HG03135 (cell line): ENCODE data around the gene GRWD1.
A peak's percentile ranks its signal among the peaks of the same experiment; 100 is the strongest.
"Not testable (repeated sequence)": the region's sequence is repeated elsewhere in the genome, so short reads cannot be mapped to it uniquely, and the experiment has no call there.

Source experiments
- ATAC-seq: cut with Tn5 transposase; IDR thresholded peaks from one replicate; pipeline ENCODE4 v1.9.1; 2021; ENCODE audit warnings: mild to moderate bottlenecking, moderate library complexity; ENCODE audit not compliant: unreplicated experiment

Gene GRWD1

DNA sequence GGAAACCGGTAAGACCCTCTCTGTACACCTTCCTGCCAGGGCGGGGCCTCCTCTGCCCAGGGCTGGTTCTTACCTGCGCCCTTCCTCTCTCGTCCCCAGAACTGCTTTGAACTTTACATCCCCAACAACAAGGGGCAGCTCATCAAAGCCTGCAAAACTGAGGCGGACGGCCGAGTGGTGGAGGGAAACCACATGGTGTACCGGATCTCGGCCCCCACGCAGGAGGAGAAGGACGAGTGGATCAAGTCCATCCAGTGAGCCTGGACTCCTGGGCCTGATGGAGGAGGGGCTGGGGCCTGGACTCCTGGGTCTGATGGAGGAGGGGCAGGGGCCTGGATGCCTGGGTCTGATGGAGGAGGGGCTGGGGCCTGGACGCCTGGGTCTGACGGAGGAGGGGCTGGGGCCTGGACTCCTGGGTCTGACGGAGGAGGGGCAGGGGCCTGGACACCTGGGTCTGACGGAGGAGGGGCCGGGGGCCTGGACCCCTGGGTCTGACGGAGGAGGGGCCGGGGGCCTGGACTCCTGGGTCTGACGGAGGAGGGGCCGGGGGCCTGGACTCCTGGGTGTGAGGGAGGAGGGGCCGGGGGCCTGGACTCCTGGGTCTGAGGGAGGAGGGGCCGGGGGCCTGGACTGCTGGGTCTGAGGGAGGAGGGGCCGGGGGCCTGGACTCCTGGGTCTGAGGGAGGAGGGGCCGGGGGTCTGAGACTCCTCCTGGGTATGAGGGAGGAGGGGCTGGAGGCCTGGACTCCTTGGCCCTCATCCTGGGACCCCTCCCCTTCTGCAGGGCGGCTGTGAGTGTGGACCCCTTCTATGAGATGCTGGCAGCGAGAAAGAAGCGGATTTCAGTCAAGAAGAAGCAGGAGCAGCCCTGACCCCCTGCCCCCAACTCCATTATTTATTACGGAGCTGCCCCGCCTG lies 32.8 kb downstream of the GRWD1 start:
- no peak for ATAC-seq

DNA sequence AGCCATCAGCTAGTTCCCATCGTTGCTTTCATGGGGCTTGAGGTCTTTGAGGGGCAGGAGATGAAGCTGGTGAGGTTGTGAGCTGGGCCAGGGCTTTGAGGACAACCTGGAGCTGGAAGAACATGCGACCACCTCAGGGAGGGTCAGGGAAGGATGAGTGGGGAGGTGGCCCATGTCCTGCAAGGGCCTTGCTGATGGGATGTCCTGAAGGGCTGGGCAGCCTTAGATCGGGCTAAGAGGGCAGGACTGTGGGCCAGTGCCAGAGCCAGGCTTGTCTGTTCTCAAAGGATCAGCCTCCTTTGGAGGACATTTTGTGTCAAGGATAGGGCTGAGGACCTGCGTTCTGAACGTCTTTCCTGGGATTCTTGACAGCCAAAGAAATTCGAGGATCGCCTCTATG lies 33.9 kb downstream of the GRWD1 start:
- ATAC-seq, result no peak

DNA sequence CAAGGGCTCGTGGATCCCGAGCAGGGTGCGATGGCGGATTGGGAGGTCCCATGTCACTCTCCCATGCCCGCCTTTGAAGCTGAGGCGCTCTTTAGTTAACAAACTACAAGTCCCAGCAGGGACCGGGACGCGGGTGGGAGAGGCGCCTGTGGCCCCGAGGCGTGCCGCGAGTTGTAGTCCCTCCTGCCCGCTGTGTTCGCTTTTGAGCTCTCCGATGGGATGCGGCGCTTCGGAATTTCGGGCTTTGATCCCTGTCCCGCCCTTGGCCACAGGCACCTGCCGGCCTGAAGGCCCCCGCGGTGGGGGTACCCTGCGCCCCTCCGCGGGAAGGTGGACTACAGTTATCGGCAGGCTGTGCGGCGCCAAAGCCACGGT lies 34.4 kb downstream of the GRWD1 start:
- no peak for ATAC-seq

DNA sequence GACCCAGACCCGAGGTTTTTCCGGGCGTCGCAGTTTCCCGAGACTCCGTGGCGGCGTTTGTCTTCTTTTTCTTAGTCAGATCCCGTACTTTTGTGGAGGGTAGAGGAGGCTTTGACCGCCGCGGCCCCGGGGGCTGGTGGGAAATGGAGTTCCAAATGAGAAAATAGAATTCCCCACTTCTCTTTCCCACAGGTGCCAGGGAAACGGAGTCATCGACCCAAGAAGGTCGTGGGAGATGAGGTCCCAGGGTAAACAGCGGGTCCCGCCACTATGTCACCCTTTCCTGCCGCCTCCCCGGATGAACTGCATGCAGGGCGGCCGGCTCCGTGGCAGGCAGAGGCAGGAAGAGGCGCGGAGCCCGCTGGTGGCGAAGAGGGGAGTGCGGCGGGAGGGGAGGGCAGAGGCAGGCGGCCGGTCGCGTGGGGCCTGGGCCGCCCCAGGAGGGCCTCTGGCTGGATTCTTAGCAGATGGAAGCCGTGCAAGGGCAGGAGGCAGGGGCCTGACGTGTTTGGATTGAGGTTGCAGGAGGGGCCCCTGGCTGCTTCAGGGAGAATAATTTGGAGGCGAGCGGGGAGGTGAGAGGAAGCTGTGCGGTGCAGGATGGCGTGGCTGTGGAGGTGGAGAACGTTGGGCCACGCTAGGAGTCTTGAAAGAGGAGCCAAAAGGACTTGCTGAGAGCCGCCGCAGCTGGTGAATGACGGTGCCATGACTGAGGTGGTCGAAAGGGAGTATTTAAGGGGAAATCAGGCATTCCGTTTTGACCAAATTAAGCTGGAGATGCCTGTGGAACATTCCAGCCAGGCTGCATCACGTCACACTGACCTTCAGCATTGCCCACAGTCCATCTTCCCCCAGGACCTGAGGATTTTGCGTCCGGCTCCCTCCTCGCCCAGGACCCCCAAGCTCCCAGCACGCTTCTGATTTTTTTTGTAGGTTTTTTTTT lies 35.0 kb downstream of the GRWD1 start:
- ATAC-seq, result no peak

DNA sequence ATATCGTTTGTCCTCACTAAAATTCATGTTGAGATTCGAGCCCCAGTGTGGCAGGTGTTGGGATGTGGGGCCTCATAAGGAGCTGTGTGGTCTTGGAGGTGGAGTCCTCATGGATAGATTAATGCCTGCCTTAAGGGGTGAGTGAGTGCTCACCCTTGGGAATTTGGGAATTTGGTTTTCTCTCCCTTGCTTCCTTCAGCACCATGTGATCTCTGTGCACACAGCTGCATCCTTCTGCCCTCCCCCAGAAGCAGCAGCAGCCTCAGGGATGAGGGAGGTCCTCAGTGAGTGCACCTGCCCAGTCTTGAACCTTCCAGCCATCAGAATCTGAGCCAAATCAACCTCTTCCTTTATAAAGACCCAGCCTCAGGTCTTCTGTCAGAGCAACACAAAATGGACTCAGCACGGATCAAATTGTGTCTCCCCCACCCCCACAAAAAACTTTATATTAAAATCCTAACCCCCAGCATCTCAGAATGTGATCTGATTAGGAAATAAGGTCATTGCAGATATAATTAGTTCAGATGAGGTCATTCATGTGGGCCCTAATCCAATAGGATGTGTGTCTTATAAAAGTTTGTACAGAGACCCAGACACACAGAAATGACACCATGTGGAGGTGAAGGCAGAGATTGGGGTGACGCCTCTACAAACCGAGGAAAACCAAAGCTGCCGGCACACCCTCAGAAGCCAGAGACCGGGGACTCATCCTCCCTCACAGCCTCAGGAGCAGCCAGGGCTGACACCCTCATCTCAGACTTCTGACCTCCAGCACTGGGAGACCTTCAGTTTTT lies 36.3 kb downstream of the GRWD1 start:
- ATAC-seq, result no peak

DNA sequence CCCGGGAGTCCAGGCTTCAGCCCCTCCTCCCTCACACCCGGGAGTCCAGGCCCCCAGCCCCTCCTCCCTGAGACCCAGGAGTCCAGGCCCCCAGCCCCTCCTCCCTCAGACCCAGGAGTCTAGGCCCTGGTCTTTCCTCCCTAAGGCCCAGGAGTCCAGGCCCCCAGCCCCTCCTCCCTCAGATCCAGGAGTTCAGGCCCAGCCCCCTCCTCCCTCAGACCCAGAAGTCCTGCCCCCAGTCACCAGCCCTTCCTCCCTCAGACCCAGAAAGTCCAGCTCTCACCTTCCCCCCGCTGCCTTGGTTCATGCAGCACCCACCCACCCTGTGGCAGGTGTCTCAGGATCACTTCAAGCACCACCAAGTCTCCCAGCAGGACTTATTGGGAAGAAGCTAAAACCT lies 37.5 kb downstream of the GRWD1 start:
- no peak for ATAC-seq

DNA sequence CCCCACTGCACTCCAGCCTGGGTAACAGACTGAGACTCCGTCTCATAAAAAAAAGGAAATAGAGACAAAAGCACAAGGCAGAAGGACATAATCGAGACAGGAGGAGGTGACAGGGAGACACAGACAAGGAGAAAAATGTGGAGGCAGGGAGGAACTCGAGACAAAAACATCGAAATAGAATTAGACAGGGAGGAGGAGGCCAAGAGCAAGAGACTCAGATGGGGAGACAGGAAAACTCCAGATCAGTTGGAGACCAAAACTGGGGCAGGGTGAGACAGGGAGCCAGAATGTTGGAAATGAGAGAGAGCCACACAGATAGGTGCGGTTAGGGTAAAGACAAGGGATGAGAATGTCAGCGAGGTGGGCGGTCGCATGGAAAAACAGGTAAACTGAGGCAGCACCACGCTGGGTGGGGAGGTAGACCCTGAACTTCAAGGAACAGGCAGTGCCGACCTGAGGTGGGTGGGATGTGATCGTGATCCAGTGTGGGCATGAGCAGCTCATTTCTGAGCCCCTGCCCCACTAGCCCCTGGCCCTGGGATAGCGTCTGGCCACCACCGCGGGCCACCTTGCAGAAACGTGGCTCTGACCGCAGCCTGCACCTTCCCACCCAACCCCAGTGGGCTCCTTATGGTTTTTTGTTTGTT lies 38.6 kb downstream of the GRWD1 start:
- no peak for ATAC-seq

DNA sequence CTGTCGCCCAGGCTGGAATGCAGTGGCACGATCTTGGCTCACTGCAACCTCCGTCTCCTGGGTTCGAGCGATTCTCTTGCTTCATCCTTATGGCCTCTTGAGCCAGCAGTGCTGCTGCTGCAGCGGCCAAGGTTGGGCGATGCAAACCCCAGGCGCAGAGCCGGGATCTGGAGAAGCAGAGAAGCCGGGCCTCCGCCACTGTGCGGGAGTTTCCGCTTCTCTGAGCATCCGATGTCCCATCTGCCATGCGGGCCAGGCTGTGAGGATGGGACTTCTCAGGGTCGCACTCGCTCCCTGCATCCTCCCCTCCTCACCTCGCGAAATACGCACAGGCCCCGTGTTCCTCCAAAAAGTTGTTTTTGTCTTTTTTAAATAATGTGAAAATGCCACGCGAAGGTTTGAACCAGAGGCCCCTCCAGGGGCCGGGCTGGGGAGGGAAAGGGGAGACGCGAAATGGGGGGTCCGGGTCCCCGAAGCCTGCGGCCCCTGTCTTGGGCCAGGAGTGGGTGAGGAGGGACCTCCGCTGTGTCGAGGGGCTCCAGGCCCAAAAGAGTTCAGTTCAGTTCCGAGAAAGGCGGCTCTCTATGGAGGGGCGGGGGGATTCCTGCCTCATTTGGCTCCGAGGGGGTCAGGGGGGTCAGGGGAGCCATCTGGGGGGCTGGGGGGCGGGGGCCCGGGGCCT lies 39.3 kb downstream of the GRWD1 start:
- ATAC-seq, result no peak

DNA sequence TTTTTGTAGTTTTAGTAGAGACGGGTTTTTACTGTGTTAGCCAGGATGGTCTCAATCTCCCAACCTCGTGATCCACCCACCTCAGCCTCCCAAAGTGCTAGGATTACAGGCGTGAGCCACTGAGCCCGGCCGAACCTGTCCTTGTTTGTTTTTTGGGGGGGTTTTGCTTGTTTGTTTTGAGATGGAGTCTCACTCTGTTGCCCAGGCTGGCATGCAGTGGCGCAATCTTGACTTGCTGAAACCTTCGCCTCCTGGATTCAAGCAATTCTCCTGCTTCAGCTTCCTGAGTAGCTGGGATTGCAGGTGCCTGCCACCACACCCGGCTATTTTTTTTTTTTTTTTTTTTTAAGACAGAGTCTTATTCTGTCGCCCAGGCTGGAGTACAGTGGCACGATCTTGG lies 40.9 kb downstream of the GRWD1 start:
- not testable (repeated sequence) for ATAC-seq

DNA sequence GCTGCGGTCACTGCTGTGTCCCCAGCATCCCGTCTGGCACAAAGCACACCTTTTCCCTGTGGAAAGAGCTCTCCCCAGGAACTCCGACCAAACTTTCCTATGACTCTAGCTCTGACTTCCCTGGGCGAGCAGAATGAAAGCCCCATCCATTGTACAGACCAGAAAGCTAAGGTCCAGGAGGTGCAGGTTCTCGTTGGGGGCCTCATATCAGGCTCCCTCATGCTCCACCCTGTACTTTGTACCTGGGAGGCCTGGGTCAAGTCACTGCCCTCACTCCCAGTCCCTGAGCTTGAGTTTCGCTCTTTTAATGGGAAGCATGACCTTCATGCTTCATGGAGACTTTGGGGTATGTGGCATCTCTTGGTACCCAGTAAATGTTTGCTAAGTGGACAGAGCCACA lies 41.8 kb downstream of the GRWD1 start:
- ATAC-seq, result no peak

DNA sequence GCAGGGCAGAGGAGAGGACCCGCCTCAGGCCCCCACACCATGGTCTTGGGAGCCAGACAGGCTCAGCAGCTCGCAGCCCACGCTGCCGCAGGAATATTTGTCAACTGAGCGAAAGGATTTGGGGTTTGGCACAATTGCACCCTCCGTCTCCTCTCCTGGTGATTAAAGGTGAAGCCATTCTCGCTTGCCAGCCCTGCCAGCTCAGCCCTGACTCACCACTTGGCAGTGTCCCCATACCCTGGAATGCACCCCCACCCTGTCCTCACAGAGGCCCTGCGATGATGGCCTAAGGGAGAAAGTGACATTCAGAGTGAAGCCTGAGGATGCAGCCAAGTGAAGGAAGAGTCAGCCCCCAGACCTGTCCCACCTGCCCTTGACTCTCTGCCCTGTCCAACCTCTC lies 42.2 kb downstream of the GRWD1 start:
- no peak for ATAC-seq

DNA sequence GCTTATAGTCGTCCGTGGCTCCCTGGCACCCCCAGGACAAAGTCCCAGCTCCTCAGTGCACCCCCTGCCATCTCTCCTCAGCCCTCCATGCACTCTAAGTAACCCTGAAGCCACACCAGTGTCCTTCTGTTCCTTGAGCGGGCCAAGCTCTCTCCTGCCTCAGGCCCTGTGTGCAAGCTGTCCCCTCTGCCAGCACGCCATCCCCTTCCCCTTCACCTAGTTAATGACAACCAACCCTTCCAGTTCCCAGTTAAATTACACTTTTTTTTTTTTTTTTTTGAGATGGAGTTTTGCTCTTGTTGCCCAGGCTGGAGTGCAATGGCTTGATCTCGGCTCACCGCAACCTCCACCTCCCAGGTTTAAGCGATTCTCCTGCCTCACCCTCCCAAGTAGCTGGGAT lies 42.7 kb downstream of the GRWD1 start:
- not testable (repeated sequence) for ATAC-seq

DNA sequence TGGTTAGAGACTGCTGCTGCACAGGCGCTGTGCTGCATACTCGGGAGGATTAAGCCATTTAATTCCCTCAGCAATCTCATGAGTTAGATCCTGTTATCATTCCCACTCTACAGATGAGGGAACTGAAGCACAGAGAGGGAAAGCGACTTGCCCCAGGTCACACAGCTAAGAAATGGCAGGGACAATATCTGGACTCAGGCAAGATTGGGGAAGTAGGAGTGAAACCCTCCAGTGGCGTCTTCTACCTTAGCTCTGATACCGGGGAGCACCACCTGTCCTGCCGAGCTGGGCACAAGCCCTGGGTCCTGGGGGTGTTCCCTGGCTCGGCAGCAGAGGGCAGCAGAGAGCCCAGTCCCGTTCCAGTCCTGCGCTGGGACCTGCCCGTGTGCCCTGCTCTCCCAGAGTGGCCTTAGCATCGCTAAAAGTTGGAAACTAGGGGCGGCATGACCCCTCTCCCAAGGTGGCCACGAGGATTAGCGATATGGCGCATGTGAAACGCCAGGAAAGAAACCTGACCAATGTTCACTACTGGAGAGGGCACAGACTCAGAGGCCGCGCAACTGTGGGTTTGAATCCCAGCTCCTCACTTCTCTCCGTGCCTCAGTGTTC lies 43.9 kb downstream of the GRWD1 start:
- peak; percentile 43 for ATAC-seq

DNA sequence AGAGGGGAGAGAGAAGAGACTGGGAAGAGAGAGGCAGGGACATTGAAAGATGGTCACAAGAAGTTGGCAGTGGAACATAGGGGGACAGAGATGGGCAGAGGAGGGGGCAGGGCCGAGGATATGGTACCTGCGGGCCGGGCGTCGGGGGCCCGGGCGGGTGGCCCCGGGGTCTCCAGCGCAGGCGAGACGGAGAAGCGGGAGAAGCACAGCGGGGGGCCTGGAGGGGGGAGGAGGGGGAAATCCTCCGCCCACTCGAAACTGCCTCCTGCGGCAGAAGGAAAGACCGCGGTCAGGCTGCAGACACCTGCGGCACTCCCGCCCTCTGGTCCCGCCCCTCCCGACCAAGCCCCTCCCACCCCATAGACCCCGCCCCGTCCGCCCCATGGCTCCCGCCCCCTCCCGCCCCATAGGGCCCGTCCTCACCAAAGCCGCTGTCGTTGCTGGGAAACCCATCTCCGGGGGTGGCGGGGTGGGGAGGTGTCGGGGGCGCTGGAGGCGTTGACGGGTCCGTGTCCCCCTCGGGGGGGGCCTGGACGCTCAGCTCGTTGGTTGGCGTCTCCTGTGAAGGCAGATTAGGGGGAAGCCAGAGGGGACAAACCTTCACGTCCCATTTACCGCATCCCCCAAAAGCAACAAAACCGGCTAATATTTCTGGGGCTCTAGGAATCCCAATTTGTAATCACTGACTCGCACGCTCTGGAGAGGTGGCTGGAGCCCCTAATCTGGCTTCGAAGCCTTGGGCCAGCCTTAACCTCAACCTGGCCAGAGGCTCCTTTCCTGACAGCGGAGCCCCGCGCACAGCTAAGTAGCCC lies 45.4 kb downstream of the GRWD1 start:
- no peak for ATAC-seq

DNA sequence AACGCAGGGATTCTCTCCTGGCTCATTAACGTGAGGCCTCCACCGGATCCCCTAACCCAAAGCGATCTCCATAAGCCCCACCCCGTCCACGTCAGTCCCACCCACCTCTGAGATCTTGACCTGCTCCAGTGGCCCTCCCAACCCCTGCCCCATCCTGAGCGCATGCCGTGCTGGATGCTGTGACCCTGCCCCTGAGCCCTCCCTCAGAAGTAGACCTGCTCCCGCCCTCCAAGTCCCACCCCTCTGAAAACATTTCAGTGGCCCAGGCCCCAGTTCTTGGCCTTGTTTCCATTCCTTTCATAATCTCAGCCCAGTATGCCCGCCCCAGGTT lies 46.0 kb downstream of the GRWD1 start:
- ATAC-seq, result no peak

DNA sequence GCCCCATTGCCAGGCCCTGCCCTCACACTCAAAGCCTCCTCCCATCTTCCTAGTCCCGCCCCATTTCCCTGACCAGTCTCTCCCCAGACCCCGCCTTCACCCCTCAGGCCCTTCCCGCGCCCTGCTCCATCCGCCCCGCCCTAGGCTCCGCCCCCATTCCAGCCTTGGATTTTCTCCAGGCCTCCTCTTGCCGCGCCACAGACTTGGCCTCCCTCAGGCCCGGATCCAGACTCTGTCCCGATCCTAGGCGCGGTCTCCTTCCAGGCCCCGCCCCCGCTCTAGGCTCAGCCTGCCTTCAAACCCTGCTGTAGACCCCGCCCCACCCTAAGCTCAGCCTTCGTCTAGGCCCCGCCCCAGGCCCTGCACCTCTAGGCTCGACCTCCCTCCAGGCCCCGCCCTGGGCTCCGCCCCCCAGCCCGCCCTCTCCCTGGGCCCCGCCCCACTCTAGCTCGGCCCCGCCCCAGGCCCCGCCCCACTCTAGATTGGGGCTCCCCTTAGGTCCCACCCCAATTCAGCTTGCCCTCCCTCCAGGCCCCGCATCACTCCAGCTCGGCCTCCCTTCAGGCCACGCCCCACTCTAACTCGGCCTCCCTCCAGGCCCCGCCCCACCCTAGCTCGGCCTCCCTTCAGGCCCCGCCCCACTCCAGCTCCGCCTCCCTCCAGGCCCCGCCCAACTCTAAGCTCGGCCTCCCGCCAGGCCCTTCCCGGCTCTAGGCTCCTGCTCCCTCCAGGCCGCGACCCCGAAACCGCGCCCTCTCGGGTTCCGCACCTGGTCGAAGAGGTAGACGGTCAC lies 47.3 kb downstream of the GRWD1 start:
- ATAC-seq, result peak; percentile 44

DNA sequence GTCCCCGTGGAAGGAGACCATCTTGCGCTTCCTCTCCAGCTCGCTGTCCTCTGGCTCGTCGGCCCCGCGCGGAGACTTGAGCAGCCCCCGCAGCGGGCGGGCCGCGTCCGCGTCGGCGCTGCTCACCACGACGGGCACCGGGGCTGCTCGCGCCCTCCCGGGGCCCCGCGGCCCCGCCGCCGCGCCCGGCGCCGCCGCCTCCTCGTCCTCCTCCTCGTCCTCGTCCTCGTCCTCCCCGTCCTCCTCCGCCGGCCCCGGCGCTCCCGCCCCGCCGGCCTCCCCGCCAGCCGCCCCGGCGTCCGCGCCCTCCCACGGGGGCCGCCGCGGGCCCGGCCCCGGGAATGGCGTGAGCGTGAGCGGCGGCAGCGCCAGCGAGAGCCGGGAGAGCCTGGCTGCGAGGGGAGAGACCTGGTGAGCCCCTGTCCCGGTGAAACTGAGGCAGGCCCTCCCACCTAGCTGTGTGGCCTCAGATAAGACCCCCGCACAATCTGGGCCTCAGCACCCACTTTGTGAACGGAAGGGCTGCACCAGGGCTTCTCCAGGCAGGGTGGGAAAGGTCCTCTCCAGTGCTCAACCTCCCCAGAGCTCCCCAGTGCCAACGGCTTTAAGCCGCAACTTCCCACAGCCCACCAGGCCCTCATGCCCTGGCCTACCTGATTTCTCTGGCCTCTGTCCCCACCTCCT lies 48.1 kb downstream of the GRWD1 start:
- no peak for ATAC-seq

DNA sequence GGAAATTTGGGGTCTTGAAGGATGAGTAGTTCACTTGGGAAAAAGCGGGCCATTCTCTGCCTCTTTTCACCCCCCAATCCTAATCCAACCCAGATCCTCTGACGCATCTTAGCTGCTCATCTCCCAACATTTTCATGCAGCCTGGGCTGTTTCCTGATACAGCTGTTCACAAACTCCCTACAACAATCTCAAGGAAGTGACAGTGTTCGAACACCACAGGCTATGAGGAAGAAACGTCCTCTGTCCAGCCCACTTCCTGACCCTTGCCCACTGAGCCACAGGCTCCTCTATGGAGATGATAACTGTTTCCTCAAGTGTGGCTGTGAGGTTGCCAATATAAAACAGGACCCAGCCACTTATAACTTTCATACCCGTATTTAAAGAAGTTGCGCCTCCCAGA lies 49.6 kb downstream of the GRWD1 start:
- no peak for ATAC-seq
